ENCODE results near the gene ZNF444. TPM values are rescaled to one million over a fixed set of nuclear protein-coding genes. Genes with fewer than 3 reads are reported as not detected.
A peak's percentile ranks its signal among the peaks of the same experiment; 100 is the strongest.

The ZNF444 gene
- total RNA-seq, 2 donors from 2014 or later = 50.2 to 58.8 TPM

DNA sequence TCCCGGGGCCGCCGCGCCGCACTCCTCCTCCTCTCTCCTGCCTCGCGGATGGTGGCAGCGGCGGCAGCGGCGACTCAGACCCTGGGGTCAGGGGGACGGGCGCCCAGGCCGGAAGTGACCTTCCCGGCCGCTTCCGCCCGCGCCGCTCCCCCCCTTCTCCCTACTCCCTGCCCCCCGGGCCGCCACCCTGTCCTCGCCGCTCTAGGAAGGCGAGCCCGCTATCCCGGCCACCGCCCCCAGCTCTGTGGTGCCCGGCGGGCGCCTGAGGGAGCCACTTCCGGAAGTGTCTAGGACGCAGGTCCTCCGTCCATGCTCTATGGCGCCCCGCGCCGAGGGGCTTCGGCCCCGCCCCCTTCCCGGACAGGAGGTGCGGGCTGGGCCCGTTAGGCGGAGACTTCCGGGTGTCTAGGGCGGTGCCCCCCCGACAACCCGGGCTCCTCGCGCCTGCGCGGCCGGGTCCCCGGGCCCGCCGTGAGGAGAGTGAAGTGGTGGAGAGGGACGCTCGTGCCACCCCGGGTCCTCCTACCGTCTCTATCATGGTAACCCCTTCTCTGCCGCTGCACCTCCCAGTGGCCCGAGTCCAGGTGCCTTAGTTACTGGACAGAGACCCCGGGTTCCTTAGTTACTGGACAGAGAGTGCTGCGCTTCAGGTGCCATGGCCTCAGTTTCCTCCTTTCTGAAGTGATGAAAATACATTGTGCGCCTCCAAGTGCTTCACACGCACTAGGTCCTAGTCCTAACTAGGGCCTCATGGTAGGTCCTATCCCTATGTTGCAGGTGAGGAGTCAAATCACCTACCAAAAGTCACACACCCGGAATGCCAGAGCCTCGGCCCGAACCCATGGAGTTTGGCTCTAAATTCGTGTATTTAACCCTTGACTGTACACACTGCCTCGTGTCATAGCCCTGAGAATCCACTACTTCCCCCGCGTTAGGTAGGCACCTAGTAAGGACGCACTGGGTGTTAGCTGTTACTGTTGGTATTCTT is 19.6 kb upstream of the ZNF444 start, which contains the start of gene ZNF787:
TSS of gene ZNF787 (minus strand) at position 116 of the 988 bp plus-strand sequence. CDS start 18,078 bp downstream, outside the sequence.
- DNase-seq = peak; percentile 100
- peak within 1 kb of the TSS; percentile 87 for H3K4me3 ChIP-seq (ENCODE audit: low read length)
- peaks cover 8% of the 10 kb centered on the region for H3K36me3 ChIP-seq (ENCODE audit: control insufficient read depth, insufficient read depth, low read length)
- peak within 1 kb of the TSS; percentile 68 for H3K9ac ChIP-seq (ENCODE audit: extremely low read depth, low read length, poor library complexity, severe bottlenecking)
- no peaks in the 10 kb centered on the region for H3K9me3 ChIP-seq (ENCODE audit: control insufficient read depth, low read length)
- H3K27ac ChIP-seq (ENCODE audit: low read depth, low read length) = peak within 1 kb of the TSS; percentile 58
- no peaks in the 10 kb centered on the region for H3K27me3 ChIP-seq (ENCODE audit: control insufficient read depth, insufficient read depth, low read length, poor library complexity, severe bottlenecking)
- Mint-ChIP-seq H3K36me3 (ENCODE audit: low read depth) (peaks cover 3% of the 10 kb centered on the region), H3K9me3 (no peaks in the 10 kb centered on the region), H3K27me3 (ENCODE audit: insufficient read depth) (no peaks in the 10 kb centered on the region), H3K4me3 (peak within 1 kb of the TSS; percentile 72), H3K27ac (peak within 1 kb of the TSS; percentile 94), H3K4me1 (peaks cover 24% of the 10 kb centered on the region)
- 7 to 26% methylated on average over 13 to 74 of the region's 74 CpGs for WGBS, 2 experiments (ENCODE audit: insufficient coverage in 1 of 2, insufficient read length in 1 of 2)
- TF ChIP-seq, protein P1, sequence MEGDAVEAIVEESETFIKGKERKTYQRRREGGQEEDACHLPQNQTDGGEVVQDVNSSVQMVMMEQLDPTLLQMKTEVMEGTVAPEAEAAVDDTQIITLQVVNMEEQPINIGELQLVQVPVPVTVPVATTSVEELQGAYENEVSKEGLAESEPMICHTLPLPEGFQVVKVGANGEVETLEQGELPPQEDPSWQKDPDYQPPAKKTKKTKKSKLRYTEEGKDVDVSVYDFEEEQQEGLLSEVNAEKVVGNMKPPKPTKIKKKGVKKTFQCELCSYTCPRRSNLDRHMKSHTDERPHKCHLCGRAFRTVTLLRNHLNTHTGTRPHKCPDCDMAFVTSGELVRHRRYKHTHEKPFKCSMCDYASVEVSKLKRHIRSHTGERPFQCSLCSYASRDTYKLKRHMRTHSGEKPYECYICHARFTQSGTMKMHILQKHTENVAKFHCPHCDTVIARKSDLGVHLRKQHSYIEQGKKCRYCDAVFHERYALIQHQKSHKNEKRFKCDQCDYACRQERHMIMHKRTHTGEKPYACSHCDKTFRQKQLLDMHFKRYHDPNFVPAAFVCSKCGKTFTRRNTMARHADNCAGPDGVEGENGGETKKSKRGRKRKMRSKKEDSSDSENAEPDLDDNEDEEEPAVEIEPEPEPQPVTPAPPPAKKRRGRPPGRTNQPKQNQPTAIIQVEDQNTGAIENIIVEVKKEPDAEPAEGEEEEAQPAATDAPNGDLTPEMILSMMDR (conservative IDR thresholded peaks at IDR 0.05) = no peak
- H3K4me1 ChIP-seq (ENCODE audit: control insufficient read depth, insufficient read depth, low read length) = peaks cover 3% of the 10 kb centered on the region

- DNase-seq = no peak
- peaks cover 18% of the 10 kb centered on the region for H3K4me1 Mint-ChIP-seq
- Histone ChIP-seq H3K27ac (ENCODE audit: low read depth, low read length) (no peak overlapping the region), H3K4me3 (ENCODE audit: low read length) (no peak overlapping the region), H3K4me1 (ENCODE audit: control insufficient read depth, insufficient read depth, low read length) (peaks cover 3% of the 10 kb centered on the region), H3K9me3 (ENCODE audit: control insufficient read depth, low read length) (no peaks in the 10 kb centered on the region), H3K36me3 (ENCODE audit: control insufficient read depth, insufficient read depth, low read length) (peaks cover 8% of the 10 kb centered on the region), H3K27me3 (ENCODE audit: control insufficient read depth, insufficient read depth, low read length, poor library complexity, severe bottlenecking) (no peaks in the 10 kb centered on the region), H3K9ac (ENCODE audit: extremely low read depth, low read length, poor library complexity, severe bottlenecking) (no peak overlapping the region)
- WGBS, 2 experiments (ENCODE audit: insufficient coverage in 1 of 2, insufficient read length in 1 of 2) = 90 to 93% methylated on average over 10 to 16 of the region's 16 CpGs
- H3K27me3 Mint-ChIP-seq (ENCODE audit: insufficient read depth) = no peaks in the 10 kb centered on the region
- H3K9me3 Mint-ChIP-seq = no peaks in the 10 kb centered on the region
- TF ChIP-seq, protein P1 (conservative IDR thresholded peaks at IDR 0.05) = no peak
- no peak overlapping the region for H3K4me3 Mint-ChIP-seq
- H3K36me3 Mint-ChIP-seq (ENCODE audit: low read depth) = no peaks in the 10 kb centered on the region
- H3K27ac Mint-ChIP-seq = no peak overlapping the region
Observed at GRCh38 chr19:56123266-56123891, 17.7 kb upstream of the ZNF444 start.

GRCh38 chr19:56124578-56124977 is 16.5 kb upstream of the ZNF444 start:
- H3K9ac ChIP-seq (ENCODE audit: extremely low read depth, low read length, poor library complexity, severe bottlenecking) = no peak overlapping the region
- no peaks in the 10 kb centered on the region for H3K27me3 Mint-ChIP-seq (ENCODE audit: insufficient read depth)
- no peaks in the 10 kb centered on the region for H3K36me3 Mint-ChIP-seq (ENCODE audit: low read depth)
- WGBS, 2 experiments (ENCODE audit: insufficient coverage in 1 of 2, insufficient read length in 1 of 2) = 95 to 98% methylated on average over 3 to 4 of the region's 4 CpGs
- no peak for DNase-seq
- no peaks in the 10 kb centered on the region for H3K9me3 ChIP-seq (ENCODE audit: control insufficient read depth, low read length)
- no peak overlapping the region for H3K4me3 Mint-ChIP-seq
- H3K27ac Mint-ChIP-seq = no peak overlapping the region
- no peak overlapping the region for H3K27ac ChIP-seq (ENCODE audit: low read depth, low read length)
- TF ChIP-seq, protein P1 (conservative IDR thresholded peaks at IDR 0.05) = no peak
- H3K27me3 ChIP-seq (ENCODE audit: control insufficient read depth, insufficient read depth, low read length, poor library complexity, severe bottlenecking) = no peaks in the 10 kb centered on the region
- H3K9me3 Mint-ChIP-seq = no peaks in the 10 kb centered on the region
- H3K4me3 ChIP-seq (ENCODE audit: low read length) = no peak overlapping the region
- H3K36me3 ChIP-seq (ENCODE audit: control insufficient read depth, insufficient read depth, low read length) = peaks cover 1% of the 10 kb centered on the region
- peaks cover 9% of the 10 kb centered on the region for H3K4me1 Mint-ChIP-seq
- peaks cover under 1% of the 10 kb centered on the region for H3K4me1 ChIP-seq (ENCODE audit: control insufficient read depth, insufficient read depth, low read length)
